Endometrium (tissue), 2 donors: ENCODE data around the gene GPSM1.
"Not testable (repeated sequence)": the region's sequence is repeated elsewhere in the genome, so short reads cannot be mapped to it uniquely, and the experiment has no call there.

Experiments used
- FAIRE-seq: peaks from 2 replicates; lab custom pipeline; 2012; peaks lifted over from hg19 to GRCh38; lab: Jason Lieb, UNC
- donor health status: control.
- donor health status: control.

GPSM1 gene

DNA sequence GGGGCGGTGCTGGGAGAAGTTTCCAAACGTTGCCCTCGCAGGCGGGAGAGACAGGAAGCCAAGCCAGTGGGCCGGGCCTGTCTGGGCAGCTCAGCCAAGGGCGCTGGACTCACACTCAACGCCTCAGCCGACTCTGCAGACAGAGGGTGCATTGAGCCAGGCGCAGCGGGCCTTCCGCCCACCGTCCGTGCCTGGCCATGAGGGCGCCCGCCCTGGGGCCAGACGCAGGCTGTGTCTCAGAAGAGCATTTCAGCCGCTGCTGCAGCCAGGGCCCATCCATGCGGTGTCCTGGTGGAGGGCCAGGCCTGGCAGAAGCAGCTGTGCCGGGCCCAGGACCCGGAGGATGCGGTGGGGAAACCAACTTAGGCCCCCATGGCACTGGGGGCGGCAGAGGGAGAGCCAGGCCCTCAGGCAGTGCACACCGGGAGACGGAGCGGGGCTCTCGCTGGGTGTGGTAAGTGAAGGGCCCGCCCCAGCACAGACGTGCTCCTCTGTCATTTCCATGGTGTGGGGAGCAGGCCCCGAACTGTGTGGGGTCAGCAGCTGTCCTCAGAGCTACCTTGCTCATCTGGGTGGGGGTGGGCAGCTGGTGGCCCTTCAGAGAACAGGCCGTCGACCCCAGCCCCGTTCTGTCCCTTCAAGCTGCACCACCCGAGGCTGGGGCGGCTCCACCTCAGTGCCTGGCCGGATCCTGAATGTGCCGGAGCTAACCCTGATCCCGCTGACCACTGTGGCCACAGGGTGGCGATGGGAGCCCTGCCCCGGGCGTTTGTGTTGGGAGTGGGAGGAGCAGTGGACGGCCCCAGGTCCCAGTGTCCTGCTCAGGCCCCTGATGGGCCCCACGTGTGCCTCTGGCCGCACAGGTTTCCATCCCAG, 18.2 kb downstream of the GPSM1 start:
- FAIRE-seq = no peak

- FAIRE-seq = no peak
Observed at GRCh38 chr9:136346157-136346481, 18.8 kb downstream of the GPSM1 start.

GRCh38 chr9:136346927-136347465, 19.7 kb downstream of the GPSM1 start:
- no peak for FAIRE-seq

- FAIRE-seq = no peak
Observed at GRCh38 chr9:136347472-136348256, 20.3 kb downstream of the GPSM1 start.

GRCh38 chr9:136348691-136349090, 21.4 kb downstream of the GPSM1 start:
- no peak for FAIRE-seq

DNA sequence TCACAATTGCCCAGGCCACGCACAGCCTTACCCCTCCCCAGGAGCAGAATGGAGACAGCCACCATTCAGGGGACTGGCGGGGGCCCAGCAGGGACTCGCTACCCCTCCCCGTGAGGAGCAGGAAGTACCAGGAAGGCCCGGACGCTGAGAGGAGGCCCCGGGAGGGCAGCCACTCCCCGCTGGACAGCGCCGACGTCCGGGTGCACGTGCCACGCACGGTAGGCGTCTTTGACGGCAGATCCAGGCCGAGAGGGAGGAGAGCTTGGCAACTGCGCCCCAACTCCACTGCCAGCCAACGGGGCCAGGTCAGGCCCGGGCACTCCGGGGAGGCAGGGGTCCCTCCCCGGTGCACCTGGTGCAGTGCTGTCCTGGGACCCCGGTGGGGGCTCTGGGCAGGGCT, 22.2 kb downstream of the GPSM1 start:
- no peak for FAIRE-seq

DNA sequence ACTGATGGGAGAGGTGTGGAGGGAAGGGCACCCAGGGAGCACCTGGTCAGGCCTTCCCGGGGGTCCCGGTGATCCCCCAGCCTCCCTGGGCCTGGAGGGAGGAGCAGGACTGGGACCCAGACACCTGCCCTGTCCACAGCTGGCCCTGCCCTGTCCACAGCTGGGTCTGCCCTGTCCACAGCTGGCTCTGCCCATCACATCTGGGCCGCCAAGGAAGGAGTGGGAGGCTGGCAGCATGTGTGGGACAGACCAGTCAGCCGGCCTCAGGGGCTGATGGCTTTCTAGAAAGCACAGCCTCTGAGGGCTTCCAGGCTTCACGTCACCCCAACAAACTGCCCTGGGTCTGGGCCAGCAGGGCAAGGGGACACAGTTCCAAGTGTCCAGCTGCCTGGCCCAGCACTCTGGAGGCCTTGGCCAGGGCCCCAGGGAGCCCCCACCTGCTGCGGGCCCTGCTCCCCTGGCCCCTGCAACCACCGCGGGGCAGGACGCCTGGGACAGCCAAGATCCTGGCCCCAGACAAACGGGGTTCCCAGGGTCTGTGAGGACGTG, 24.0 kb downstream of the GPSM1 start:
- no peak for FAIRE-seq

DNA sequence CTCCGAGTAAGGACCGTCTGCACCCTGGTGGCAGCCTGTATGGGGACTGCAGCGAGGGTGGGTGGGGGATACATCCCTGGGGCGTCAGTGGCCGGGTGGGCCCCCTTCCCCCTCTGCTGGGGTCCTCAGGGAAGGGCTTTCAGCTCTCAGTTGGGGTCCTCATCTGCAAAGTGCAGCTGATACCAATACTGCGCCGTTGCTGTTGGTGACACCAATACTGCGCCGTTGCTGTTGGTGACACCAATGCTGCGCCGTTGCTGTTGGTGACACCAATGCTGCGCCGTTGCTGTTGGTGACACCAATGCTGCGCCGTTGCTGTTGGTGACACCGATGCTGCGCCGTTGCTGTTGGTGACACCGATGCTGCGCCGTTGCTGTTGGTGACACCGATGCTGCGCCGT, 24.5 kb downstream of the GPSM1 start:
- FAIRE-seq = not testable (repeated sequence)

- FAIRE-seq = no peak
Observed at GRCh38 chr9:136352682-136353081, 25.3 kb downstream of the GPSM1 start.

- FAIRE-seq = no peak
Observed at GRCh38 chr9:136353088-136353487, 25.7 kb downstream of the GPSM1 start.

DNA sequence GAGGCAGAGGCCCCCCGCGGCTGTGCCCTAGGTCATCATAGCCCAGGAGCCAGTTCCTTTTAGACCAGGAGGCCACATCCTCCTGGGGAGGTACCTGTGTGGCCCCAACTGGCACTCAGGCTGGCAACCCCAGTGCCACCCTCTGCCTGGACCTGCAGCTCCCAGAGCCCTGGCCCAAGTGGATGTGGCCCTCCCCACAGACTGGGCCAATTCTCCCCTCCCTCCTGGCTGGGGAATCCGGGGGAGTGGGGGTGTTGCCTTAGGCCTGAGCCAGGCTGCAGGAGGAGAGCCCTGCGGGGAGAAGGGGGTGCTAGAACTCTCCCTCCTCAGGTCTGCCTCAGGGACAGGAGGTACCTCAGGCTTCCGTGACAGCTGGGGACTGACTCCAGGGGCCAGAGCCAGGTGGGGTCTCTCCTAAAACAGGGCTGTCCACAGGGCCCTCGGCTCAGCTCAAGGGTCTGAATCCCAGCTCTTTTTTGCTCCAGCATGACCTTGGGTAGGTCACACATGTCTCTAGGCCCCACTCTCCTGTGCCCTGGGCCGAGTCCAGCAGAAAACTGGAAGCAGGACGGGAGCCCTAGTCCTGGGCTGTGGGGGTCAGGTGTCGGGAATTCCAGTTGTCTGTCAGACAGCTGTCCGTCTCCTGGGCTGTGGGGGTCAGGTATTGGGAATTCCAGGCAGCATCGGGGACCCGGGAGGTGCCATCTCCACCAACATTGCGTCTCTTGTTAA, 26.6 kb downstream of the GPSM1 start:
- no peak for FAIRE-seq

DNA sequence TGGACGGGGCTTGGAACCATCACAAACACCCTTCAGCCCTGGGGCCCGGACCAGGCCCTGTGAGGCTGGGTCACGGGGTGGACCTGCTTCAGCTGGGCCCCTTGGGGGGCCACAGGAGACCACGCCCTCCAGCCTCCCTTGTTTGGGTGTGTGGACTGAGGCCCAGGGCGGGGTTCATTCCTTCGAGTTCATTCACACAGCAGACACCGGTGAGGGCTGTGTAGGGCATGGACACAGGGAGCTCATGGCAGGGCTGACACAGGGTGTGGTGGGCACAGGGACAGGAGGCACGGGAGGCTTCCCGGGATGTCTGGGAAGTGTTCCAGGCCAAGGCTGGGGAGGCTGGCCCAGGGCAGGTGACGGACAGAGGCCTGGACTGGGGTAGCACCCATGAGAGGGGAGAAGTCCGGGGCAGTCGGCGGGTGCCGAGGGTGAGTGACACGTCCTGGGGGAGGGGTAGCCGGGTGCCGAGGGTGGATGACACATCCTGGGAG, 27.3 kb downstream of the GPSM1 start:
- FAIRE-seq = no peak

DNA sequence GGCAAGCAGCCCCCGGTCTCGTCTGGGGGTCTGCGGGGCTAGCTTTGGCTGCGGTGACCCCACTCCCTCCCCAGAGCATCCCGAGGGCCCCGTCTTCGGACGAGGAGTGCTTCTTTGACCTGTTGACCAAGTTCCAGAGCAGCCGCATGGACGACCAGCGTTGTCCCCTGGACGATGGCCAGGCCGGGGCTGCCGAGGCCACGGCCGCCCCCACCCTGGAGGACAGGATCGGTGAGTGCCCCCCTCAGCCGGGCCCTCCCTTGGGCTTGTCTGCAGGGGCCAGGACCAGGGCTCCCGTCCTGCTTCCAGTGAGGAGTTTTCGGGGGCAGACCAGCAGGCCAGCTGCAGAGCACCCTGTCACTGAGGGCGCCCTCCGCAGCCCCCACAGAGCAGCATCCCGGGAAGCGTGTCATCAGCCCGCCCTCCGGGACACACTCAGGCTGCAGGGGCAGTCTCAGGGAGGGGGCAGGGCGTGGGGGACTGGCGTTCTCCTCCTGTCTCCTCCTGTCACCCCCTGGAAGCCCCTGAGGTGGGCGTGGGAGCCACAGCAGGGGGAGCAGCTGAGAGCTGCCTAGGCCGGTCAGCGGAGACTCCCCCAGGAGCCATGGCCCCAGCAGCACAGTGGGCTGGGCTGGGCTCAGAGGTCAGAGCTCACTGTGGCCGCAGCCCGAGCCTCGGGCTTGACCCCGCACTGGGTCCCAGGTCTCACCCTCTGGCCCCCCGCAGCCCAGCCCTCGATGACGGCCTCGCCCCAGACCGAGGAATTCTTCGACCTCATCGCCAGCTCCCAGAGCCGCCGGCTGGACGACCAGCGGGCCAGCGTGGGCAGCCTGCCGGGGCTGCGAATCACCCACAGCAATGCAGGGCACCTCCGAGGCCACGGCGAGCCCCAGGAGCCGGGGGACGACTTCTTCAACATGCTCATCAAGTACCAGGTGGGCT, 28.5 kb downstream of the GPSM1 start:
- no peak for FAIRE-seq

GRCh38 chr9:136357202-136357725, 29.9 kb downstream of the GPSM1 start:
- FAIRE-seq = no peak

DNA sequence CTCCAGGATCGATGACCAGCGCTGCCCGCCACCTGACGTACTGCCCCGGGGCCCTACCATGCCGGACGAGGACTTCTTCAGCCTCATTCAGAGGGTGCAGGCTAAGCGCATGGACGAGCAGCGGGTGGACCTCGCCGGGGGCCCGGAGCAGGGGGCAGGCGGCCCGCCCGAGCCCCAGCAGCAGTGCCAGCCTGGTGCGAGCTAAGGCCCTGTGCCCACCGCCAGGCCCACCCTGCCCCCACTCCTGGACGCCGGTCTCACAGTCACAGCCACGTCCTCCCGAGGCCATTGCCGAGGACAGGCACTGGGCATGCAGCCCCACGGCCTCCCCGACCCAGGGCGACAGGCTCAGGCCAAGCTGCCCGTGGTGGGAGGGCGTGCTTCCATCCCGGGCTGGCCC, 30.7 kb downstream of the GPSM1 start:
- FAIRE-seq = no peak

GRCh38 chr9:136358888-136359287, 31.5 kb downstream of the GPSM1 start:
- no peak for FAIRE-seq

- no peak for FAIRE-seq
Observed at GRCh38 chr9:136359774-136360718, 32.7 kb downstream of the GPSM1 start.

DNA sequence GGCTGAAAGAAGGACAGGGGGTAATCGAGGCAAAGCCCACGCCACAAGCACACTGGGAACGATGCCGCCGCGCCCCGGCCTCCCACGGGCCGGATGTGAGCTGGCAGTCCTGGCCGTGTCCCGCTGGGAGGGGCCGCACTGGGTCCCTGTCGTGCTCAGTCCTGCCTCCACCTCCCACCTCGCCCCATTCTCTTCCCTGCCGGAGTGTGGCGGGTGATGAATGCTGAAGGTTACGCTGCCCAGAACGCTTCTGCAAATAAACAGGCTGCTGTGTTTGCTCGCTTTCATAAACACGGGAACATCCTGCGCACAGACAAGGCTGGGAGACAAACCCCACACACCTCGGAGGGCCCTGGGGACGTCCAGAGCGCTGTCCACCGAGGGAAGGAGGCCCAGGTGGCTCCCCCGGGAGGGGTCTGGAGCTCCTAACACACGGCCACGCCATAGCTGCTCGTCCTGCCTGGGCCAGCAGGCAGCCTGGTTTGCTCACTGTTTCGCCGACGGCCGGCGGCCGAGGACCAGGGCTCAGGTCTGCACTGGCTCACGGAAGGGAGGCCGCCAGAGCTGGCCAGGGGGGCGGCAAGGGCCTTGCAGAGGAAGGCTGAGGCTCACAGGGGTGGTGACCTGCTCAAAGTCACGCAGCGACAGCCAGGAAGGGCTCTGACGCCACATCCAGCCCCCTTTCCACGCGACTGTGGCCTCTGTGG, 33.9 kb downstream of the GPSM1 start:
- FAIRE-seq = no peak
